Measurements from ENCODE around the gene MYO9B. TPM values are rescaled to one million over a fixed set of nuclear protein-coding genes. Genes with fewer than 3 reads are reported as not detected.

The MYO9B gene
- total and polyA plus RNA-seq, 2 of the 13 experiments (the other 11 are each of a cell fraction or from before 2014, with no cell fraction given) = 18.0 to 18.3 TPM

GRCh38 chr19:17226002-17226933 lies 150.7 kb downstream of the MYO9B start, which contains the start of gene OCEL1 (continued):
- TF ChIP-seq ZNF180 (CRISPR knock-in tag; IDR thresholded peaks at IDR 0.05; ENCODE audit: borderline replicate concordance, low read depth) (no peak), ZNF740 (CRISPR knock-in tag; IDR thresholded peaks at IDR 0.05) (no peak), ZNF639 (CRISPR knock-in tag; conservative IDR thresholded peaks at IDR 0.05) (0 out of 2 replicates have a peak, but pooled peaks have one; percentile 42), ZFAT (CRISPR knock-in tag; conservative IDR thresholded peaks at IDR 0.05) (peak; percentile 82; the same call in 1 of the 2 replicates), ZNF800 (CRISPR knock-in tag; IDR thresholded peaks at IDR 0.05) (no peak; the same call in 1 of the 2 replicates), HNRNPL (IDR thresholded peaks at IDR 0.05; ENCODE audit: low read depth, low read length) (no peak), ZFP82 (CRISPR knock-in tag; IDR thresholded peaks at IDR 0.05; ENCODE audit: borderline replicate concordance) (no peak), ZNF614 (CRISPR knock-in tag; IDR thresholded peaks at IDR 0.05; ENCODE audit: borderline replicate concordance) (0 out of 2 replicates have a peak, but pooled peaks have one; percentile 19), ZNF512B (CRISPR knock-in tag; IDR thresholded peaks at IDR 0.05; ENCODE audit: borderline replicate concordance) (no peak), ZNF773 (CRISPR knock-in tag; IDR thresholded peaks at IDR 0.05; ENCODE audit: borderline replicate concordance) (peak; percentile 62; the same call in 1 of the 2 replicates), RFXAP (CRISPR knock-in tag; IDR thresholded peaks at IDR 0.05; ENCODE audit: borderline replicate concordance) (peak; percentile 69; the same call in 1 of the 2 replicates), ARNT2 (CRISPR knock-in tag; IDR thresholded peaks at IDR 0.05; ENCODE audit: low read depth) (peak; percentile 68; the same call in 1 of the 2 replicates), HOXA7 (CRISPR knock-in tag; IDR thresholded peaks at IDR 0.05) (no peak)
- TF ChIP-seq, protein P1, sequence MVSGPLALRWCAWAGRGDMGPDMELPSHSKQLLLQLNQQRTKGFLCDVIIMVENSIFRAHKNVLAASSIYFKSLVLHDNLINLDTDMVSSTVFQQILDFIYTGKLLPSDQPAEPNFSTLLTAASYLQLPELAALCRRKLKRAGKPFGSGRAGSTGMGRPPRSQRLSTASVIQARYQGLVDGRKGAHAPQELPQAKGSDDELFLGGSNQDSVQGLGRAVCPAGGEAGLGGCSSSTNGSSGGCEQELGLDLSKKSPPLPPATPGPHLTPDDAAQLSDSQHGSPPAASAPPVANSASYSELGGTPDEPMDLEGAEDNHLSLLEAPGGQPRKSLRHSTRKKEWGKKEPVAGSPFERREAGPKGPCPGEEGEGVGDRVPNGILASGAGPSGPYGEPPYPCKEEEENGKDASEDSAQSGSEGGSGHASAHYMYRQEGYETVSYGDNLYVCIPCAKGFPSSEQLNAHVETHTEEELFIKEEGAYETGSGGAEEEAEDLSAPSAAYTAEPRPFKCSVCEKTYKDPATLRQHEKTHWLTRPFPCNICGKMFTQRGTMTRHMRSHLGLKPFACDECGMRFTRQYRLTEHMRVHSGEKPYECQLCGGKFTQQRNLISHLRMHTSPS (CRISPR knock-in tag; IDR thresholded peaks at IDR 0.05; ENCODE audit: low read depth) = peak; percentile 52
- TF ChIP-seq, protein P2, sequence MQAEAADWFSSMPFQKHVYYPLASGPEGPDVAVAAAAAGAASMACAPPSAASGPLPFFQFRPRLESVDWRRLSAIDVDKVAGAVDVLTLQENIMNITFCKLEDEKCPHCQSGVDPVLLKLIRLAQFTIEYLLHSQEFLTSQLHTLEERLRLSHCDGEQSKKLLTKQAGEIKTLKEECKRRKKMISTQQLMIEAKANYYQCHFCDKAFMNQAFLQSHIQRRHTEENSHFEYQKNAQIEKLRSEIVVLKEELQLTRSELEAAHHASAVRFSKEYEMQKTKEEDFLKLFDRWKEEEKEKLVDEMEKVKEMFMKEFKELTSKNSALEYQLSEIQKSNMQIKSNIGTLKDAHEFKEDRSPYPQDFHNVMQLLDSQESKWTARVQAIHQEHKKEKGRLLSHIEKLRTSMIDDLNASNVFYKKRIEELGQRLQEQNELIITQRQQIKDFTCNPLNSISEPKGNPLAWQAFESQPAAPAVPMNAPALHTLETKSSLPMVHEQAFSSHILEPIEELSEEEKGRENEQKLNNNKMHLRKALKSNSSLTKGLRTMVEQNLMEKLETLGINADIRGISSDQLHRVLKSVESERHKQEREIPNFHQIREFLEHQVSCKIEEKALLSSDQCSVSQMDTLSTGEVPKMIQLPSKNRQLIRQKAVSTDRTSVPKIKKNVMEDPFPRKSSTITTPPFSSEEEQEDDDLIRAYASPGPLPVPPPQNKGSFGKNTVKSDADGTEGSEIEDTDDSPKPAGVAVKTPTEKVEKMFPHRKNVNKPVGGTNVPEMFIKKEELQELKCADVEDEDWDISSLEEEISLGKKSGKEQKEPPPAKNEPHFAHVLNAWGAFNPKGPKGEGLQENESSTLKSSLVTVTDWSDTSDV (CRISPR knock-in tag; IDR thresholded peaks at IDR 0.05) = no peak
